ENCODE data around the gene SMAD6.

The SMAD6 gene

GRCh38 chr15:66704019-66704802 is 2.2 kb downstream of the SMAD6 start:
- DNase-seq = peak; percentile 1

DNA sequence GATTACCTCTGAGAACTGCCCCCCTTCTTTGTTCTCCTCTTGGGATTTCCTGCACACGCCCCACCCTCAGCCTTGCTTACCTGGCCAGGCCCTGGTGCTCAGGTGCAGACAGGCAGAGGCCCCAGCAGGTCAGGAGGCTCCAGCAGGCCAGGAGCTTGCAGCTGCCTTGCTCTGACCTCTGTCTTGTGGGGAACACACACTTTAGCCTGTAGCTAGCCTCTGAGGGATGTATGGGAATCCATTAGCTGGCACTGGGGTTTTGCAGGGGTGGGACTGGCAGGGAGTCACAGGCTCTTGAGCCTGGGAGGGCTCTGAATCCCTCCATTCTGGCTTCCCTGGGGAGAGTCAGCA is 2.7 kb downstream of the SMAD6 start:
- no peak for DNase-seq

DNA sequence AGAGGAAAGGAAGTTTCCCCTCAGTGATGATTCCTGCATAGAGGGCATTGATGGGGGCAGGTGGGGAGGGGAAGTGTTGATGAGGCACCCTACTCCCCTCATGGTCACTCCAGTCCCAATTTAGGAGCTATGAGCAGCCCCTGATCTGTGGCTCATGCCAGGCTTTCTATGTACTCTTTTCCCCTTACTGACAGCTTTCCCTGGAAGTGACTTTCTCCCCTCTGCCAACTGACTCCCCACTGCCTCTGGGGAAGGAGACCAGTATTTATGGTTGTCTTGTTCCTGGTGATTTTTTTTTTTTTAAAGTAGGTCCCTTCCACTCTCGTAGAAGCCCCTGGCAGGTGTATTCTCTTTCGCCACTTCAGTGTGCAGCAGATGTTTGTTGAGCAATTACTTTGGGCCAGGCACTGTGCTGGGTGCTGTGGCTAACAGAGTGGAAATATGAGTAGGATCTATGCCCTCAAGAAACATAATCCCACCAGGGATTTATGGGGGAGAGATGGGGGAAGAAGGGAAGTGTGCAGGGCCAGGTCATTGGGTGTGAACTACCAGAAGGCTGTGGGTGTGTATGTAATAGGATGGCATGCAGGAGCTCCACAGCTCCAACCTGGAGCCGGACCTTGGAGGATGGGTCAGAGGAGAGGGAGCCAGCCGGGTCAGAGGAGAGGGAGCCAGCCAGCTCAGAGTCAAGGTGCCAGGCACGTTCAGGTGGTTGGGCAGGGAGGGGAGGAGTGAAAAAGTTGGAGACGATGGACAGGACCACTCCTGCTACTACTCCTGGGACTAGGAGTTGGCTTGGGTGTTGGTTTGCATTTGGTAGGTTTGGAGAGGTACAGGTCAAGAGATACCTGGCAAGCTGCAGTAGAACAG is 3.5 kb downstream of the SMAD6 start:
- DNase-seq = no peak

- no peak for DNase-seq
Measured at GRCh38 chr15:66706225-66706732, 4.2 kb downstream of the SMAD6 start.

- no peak for DNase-seq
Measured at GRCh38 chr15:66706840-66707239, 4.8 kb downstream of the SMAD6 start.

DNA sequence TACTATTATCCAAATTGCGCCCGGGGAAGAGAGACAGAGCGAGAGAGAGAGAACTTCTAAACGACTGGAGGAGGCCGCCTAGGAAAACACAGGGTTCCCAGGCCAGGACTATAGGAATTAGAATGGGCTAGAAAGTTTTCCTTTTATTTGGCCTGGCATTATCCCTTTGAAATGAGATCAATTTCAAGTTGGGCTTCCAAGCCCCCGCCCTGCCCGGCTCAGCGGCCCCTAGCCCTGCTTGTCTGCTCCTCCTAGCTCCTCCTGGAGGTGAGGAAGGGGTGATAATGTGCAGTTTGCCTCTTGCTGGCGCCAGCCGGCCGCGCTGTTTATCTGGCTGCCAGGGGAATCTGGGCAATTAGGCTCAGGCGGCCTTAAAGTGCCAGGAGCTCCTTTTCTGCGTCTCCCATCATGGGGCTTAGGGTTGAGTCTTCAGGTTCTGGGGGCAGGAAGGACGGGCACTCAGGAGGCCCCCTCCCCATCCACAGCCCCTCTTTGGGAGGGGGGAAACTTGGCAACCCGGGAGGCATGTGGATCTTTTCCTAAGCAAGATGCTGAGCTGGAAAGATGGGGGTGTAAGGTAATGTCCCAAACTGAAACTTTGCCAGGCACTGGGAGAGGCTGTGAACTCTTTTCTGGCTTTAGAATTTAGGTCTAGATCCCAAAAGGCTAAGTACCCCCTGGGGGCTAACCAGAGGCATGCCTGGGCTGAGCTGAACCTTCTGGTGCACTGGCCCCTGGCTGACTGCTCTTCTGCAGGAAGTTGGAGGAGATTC is 5.5 kb downstream of the SMAD6 start:
- peak; percentile 45 for DNase-seq

DNA sequence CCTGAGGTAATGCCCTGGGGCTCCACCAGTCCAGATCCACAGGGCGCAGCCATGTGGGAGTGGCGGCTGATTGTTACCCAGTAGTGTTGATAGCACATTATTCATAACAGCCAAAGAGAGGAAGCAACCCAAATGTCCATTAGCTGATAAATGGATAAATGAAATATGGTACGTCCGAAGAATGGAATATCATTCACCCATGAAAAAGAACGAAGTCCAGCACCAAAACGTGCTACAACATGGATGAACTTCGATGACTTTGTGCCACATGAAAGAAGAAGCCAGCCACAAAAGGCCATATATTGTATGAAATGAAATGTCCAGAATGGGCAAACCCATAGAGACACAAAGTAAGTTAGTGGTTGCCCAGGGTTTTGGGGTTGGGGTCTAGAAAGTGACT is 6.4 kb downstream of the SMAD6 start:
- no peak for DNase-seq

GRCh38 chr15:66709884-66710283 is 7.8 kb downstream of the SMAD6 start:
- DNase-seq = no peak

DNA sequence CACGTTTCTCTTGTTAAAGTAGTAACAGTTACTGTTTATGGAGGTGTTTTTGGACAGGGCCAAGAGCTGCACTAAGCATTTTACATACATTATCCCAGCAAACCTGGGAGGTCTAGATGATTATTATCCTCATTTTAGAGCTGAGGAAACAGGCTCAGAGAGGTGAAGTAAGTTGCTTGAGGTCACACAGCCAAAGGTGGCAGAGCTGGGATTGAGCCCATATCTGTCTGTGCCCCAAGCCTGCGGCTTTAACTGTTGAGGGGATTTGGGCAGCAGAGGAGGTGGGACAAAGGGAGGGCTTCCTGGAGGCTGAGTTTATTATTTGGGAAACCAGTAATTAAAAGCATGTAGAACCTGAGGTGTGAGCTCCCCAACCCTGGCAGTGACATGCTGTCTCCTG is 9.2 kb downstream of the SMAD6 start:
- no peak for DNase-seq

GRCh38 chr15:66711862-66712261 is 9.8 kb downstream of the SMAD6 start:
- DNase-seq = no peak

DNA sequence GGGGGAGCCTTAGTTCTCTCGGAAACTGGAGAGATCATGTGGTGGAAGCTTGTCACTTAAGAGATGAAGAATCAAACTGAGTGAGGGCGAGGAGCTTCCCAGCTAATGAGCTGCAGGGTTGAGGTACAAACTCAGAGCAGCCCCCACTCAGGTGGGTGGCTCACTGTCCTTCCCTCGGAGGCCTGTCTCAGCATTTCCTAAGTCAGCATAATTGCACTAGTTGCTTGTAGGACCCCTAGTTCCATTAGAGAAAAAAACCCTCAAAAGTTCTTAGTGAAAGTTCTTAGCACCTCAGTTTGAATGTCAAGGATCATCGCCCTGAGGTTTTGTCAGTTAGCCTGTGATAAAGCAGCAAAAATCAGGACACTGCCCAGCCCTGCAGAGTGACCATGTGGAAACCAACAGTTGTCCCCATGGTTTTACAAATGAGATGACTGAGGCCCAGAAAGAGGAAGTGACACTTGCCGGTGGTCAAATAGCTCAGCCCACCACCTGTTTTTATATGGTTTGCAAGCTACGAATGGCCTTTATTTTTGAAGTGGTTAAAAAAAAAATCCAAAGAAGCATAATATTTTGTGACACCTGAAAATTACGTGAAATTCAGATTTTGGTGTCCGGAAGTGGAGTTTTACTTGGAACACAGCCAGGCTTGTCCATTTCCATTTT is 11.9 kb downstream of the SMAD6 start:
- DNase-seq = no peak

DNA sequence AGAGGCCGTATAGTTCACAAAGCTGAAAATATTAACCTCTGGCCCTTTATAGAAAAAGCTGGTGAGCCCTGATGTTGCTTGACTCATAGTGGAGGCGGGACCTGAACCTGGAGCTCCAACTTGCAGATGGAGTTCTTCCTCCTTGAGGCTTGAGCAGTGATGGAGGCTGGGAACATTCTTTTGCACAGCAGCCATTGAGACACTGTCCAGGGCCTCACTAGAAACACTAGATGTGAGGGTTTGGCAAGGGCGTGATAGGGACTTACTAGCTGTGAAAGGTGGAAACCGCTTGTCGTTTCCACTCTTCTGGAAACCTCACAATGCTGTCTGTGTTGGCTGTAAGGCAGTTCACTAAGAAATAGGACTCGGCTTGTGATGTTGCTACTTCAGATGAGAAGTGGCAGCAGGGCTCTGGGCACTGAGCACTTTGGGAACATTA is 12.5 kb downstream of the SMAD6 start:
- no peak for DNase-seq

DNA sequence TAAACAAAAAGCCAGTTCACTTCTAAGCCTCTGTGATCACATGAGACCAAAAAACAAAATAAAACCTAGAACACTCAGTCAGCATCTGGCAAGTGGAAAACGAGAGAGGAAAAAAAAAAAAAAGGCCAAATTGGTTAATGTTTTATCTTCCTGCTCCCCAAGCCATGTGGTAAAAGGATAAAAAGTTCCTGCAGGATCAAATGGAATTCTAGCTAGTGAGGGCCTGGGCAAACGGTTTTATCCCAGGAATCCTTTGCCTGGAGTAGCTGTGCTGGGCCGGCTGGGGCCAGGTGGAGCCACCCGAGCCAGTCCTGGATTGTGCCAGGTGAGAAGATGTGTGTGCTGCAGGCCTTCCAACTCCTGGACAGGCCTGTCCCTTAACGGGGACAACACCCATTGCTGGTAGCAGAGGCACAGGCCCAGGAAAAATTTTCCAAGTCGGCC is 13.2 kb downstream of the SMAD6 start:
- no peak for DNase-seq

GRCh38 chr15:66715720-66716655 is 14.0 kb downstream of the SMAD6 start:
- no peak for DNase-seq

- no peak for DNase-seq
Measured at GRCh38 chr15:66716656-66717020, 14.6 kb downstream of the SMAD6 start.

GRCh38 chr15:66718220-66718988 is 16.4 kb downstream of the SMAD6 start:
- DNase-seq = no peak

DNA sequence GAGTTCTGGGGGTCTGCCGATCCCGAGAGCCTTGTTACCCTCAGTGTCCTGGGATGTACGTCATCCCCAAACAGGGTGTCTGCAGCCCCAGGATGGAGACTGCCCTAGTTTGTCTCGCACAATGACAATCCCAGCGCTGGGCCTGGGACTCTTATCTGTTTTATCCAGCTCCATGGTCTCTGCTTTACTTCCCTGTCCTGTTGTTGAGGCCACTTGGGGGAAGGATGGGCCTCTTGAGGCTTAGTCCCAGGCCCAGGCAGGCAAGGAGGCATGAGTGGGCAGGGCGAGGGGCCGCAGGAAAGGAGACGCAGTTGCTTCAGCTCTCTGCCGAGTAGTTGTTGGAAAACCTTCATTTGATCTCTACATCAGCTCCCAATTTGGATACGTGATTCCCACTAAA is 17.4 kb downstream of the SMAD6 start:
- DNase-seq = no peak

GRCh38 chr15:66720206-66721010 is 18.4 kb downstream of the SMAD6 start:
- DNase-seq = no peak

DNA sequence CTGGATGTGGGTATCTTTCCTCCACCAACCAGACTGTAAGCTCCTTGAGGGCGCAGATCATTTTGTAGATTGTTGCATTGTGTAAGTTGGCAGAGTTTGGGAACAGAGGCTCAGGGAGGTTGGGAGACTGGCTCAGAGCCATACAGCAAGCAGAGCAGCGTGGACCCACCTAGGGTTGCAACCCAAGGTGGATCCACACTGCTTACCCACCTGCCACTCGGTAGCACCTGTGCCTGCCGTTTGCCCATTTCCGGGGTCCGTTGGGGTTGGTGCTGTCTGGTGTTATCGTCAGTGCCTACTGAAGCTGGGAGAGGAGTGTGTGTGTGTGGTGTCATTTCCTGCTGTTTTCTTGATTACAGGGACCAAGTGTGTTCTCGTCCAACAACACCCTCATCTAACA is 19.0 kb downstream of the SMAD6 start:
- no peak for DNase-seq

DNA sequence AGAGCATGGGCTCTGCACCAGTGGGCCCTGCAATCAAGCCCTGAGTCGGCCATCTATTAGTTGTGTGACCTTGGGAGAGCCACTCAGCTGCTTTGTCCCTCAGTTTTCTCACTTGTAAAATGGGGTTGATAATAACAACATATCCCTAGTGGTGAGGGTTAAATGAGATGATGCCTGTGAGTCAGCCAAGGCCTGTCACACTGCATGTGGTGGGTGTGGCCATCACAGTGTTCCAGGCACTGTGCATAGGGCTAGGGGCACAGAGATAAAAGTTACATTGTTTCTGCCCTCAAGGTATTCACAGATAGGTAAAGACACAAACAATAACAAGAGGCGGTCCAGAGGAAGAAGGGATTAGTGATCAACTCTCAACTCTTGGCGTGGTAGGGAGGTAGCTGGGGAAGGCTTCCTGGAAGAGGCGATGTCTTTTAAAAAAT is 19.5 kb downstream of the SMAD6 start:
- no peak for DNase-seq
